Esophagus muscularis mucosa (tissue), 4 donors: ENCODE results near the gene KIF5C. TPM values are rescaled to one million over a fixed set of nuclear protein-coding genes. Genes with fewer than 3 reads are reported as not detected.
"Not testable (repeated sequence)": the region's sequence is repeated elsewhere in the genome, so short reads cannot be mapped to it uniquely, and the experiment has no call there.

Experiments
- DNase-seq: peaks from one replicate; pipeline ENCODE4 v3.0.0-alpha.2; 2017; ENCODE audit errors: extremely low spot score
- H3K27ac ChIP-seq, 4 donors: fragments of 200-600 bp; sonication (generic); replicated peaks in 1 of 4; 1 replicate in 3 of 4; 2 replicates in 1 of 4; pipeline ENCODE4 v1.5.1; 2016 to 2019; ENCODE audit warnings: mild to moderate bottlenecking in 1 of 4
- H3K27me3 ChIP-seq, 4 donors: fragments of 200-600 bp; sonication (generic); one replicate each; pipeline versions ENCODE4 v1.5.1 to v1.6.0; 2016 to 2019
- H3K36me3 ChIP-seq, 4 donors: fragments of 200-600 bp; sonication (generic); one replicate each; pipeline ENCODE4 v1.5.1; 2016 to 2019
- H3K4me1 ChIP-seq, 4 donors: fragments of 200-600 bp; sonication (generic); one replicate each; pipeline ENCODE4 v1.5.1; 2016 to 2019
- H3K4me3 ChIP-seq, 4 donors: fragments of 200-600 bp; sonication (generic); 1 replicate in 2 of 4; 2 replicates in 2 of 4; pipeline ENCODE4 v1.5.1; 2016 to 2019; ENCODE audit warnings: mild to moderate bottlenecking in 4 of 4, moderate library complexity in 1 of 4
- H3K9me3 ChIP-seq, 4 donors: fragments of 200-600 bp; sonication (generic); 1 replicate in 3 of 4; 2 replicates in 1 of 4; pipeline ENCODE4 v1.5.1; 2016 to 2019
- CTCF ChIP-seq, 3 experiments: fragments of 200-600 bp in 2 of 3; fragments of 450-650 bp in 1 of 3; sonication (generic) in 2 of 3; IDR thresholded peaks; one replicate each; pipeline ENCODE4 v1.5.1; 2017 to 2019; ENCODE audit warnings: antibody characterized with exemption in 3 of 3, mild to moderate bottlenecking in 2 of 3, moderate library complexity in 1 of 3
- EP300 ChIP-seq: sonication (generic); formaldehyde crosslinking; IDR thresholded peaks from one replicate; pipeline ENCODE4 v1.6.1; 2017; ENCODE audit warnings: antibody characterized with exemption
- POLR2A ChIP-seq: fragments of 450-650 bp; IDR thresholded peaks from one replicate; pipeline ENCODE4 v1.6.1; 2017; ENCODE audit warnings: antibody characterized with exemption, moderate library complexity, mild to moderate bottlenecking, low read depth
- POLR2AphosphoS5 ChIP-seq, 2 donors: sonication (generic); formaldehyde crosslinking; IDR thresholded peaks; one replicate each; pipeline ENCODE4 v1.6.1; 2017; ENCODE audit warnings: antibody characterized with exemption in 2 of 2
- WGBS: methylation state at CpG from one replicate; pipeline ENCODE4 v1.1.5; 2018; 5-methylcytosine and 5-hydroxymethylcytosine counted together
- intact Hi-C: fragments of 100-400 bp; cut with DNase I; formaldehyde crosslinking; loops from one replicate; pipeline ENCODE4 v1.15.1; 2023
- total RNA-seq, 4 donors: library from RNA; depleted of rRNA; stranded (reverse); fragments of >200 nt; gene quantifications; one replicate each; pipeline versions ENCODE4 v1.1.0 to v1.2.1, GENCODE V29; 2016

Gene KIF5C
- total RNA-seq, 4 donors from 2014 or later, result 2.9 to 4.6 (median 3.2) TPM

GRCh38 chr2:148979164-148979918 lies 104.3 kb downstream of the KIF5C start:
- intact Hi-C loops, result no loop called here
- Histone ChIP-seq H3K27ac (no peak overlapping the region), H3K4me3 (no peak overlapping the region), H3K9me3 (no peaks in the 10 kb centered on the region), H3K4me1 (no peaks in the 10 kb centered on the region), H3K27me3 (no peaks in the 10 kb centered on the region), H3K36me3 (no peaks in the 10 kb centered on the region)
- DNase-seq, result no peak
- TF ChIP-seq CTCF (IDR thresholded peaks at IDR 0.05) (no peak), POLR2AphosphoS5 (IDR thresholded peaks at IDR 0.05) (no peak), POLR2A (no peak), EP300 (no peak)
- 82% methylated on average over 6 of the region's 6 CpGs for WGBS

GRCh38 chr2:148979919-148980277 lies 104.9 kb downstream of the KIF5C start:
- no peak for TF ChIP-seq POLR2AphosphoS5 (IDR thresholded peaks at IDR 0.05)
- no peak for TF ChIP-seq POLR2A
- no peak for TF ChIP-seq EP300
- no peak for TF ChIP-seq CTCF (IDR thresholded peaks at IDR 0.05)
- Histone ChIP-seq H3K36me3 (no peaks in the 10 kb centered on the region), H3K27ac (no peak overlapping the region), H3K4me3 (no peak overlapping the region), H3K4me1 (no peaks in the 10 kb centered on the region), H3K9me3 (no peaks in the 10 kb centered on the region), H3K27me3 (no peaks in the 10 kb centered on the region)
- intact Hi-C loops, result no loop called here
- DNase-seq, result no peak
- 65% methylated on average over 4 of the region's 4 CpGs for WGBS

DNA sequence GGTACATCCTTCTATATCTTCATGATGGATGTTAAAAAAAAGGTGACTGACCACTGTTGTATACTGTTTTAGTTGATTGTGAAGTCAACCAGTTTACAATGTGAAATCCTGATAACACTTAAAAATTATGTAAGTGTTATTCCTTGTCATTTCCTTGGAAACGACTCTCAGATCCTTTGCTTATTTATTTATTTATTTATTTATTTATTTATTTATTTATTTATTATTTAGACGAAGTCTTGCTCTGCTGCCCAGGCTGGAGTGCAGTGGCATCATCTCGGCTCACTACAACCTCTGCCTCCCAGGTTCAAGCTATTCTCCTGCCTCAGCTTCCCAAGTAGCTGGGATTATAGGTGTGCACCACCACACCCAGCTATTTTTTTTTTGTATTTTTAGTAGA lies 105.5 kb downstream of the KIF5C start:
- H3K27me3 ChIP-seq, H3K9me3 ChIP-seq, H3K4me1 ChIP-seq, H3K4me3 ChIP-seq, H3K27ac ChIP-seq, DNase-seq, H3K36me3 ChIP-seq, intact Hi-C loops: not testable (repeated sequence)
- WGBS, result 92% methylated on average over 3 of the region's 3 CpGs

DNA sequence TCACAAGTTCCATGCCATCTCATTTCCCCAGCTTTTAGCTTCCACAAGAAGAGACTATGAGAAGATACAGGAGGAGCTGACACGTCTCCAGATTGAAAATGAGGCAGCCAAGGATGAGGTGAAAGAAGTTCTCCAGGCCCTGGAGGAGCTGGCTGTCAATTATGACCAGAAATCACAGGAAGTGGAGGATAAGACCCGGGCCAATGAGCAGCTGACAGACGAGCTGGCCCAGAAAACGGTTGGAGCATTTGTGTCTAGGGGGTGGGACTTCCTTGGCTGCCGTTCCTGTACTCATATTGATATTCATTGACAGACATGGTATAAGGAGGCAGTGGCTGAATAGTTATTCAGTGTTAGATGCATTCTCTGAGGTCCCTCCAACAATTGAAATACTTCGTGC lies 106.3 kb downstream of the KIF5C start:
- DNase-seq, result no peak
- 87% methylated on average over 6 of the region's 6 CpGs for WGBS
- H3K27ac ChIP-seq, result no peak overlapping the region
- no peak overlapping the region for H3K4me3 ChIP-seq
- H3K4me1 ChIP-seq, result no peaks in the 10 kb centered on the region
- intact Hi-C loops, result no loop called here
- no peaks in the 10 kb centered on the region for H3K9me3 ChIP-seq
- H3K27me3 ChIP-seq, result peaks cover 0 to 3% (median 0%) of the 10 kb centered on the region in 4 donors
- no peaks in the 10 kb centered on the region for H3K36me3 ChIP-seq
- no peak for TF ChIP-seq CTCF (IDR thresholded peaks at IDR 0.05)
- TF ChIP-seq POLR2AphosphoS5 (IDR thresholded peaks at IDR 0.05), result no peak
- no peak for TF ChIP-seq POLR2A
- TF ChIP-seq EP300, result no peak

- H3K27ac ChIP-seq, result no peak overlapping the region
- H3K27me3 ChIP-seq, result peaks cover 0 to 3% (median 0%) of the 10 kb centered on the region in 4 donors
- 100% methylated on average over 3 of the region's 3 CpGs for WGBS
- no peaks in the 10 kb centered on the region for H3K36me3 ChIP-seq
- no peaks in the 10 kb centered on the region for H3K9me3 ChIP-seq
- no peaks in the 10 kb centered on the region for H3K4me1 ChIP-seq
- no peak for DNase-seq
- no peak overlapping the region for H3K4me3 ChIP-seq
- TF ChIP-seq POLR2A, result no peak
- TF ChIP-seq CTCF (IDR thresholded peaks at IDR 0.05), result no peak
- TF ChIP-seq POLR2AphosphoS5 (IDR thresholded peaks at IDR 0.05), result no peak
- no peak for TF ChIP-seq EP300
- intact Hi-C loops, result no loop called here
These were observed 106.8 kb downstream of the KIF5C start for GRCh38 chr2:148981781-148982180.
